Measurements from ENCODE around the gene CTNNAL1. TPM values are rescaled to one million over a fixed set of nuclear protein-coding genes. Genes with fewer than 3 reads are reported as not detected.

Gene CTNNAL1
- total RNA-seq, 1 donor from 2014 or later = 6.5 TPM

- intact Hi-C loops (cut with micrococcal nuclease) = no loop called here
Observed at GRCh38 chr9:109028457-109028856, 15.2 kb upstream of the CTNNAL1 start.

- intact Hi-C loops (cut with micrococcal nuclease) = no loop called here
Observed at GRCh38 chr9:109027176-109027575, 13.9 kb upstream of the CTNNAL1 start.

DNA sequence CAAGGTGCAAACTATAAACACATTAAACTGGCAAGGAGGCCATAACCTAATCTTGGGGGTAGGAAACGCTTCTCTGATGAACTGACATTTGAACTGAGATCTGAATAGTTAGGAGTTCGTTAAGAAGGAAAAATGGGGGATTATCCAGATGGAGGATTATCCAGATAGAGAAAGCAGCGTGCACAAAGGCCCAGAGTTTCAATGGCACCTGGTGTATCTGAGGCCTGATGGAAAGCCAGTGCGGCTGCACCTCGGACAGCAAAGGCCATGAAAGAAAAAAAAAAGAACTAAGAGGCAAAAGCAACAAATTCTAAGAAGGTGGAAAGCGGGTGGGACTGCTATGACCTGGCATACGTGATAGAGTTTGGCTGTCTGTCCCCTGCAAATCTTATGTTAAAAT is 13.0 kb upstream of the CTNNAL1 start:
- intact Hi-C loops (cut with micrococcal nuclease) = no loop called here

DNA sequence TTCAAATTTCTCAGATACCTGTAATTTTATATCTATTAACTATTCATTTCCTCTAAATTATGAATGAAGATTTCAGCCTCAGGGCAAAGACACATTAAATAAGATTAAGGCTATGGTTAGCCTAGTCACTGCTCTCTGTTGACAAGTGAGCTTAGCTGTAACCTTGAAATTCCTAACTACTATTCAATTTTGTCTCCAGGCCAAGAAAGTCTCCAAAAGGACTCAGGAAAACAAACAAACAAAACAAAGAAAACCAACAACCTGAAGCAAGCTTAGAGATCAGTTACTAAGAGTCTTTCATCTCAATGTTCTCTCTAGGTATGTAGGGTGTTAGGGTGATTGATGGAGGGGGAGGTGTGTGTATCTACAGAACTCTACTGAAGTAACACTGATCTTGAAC is 9.6 kb upstream of the CTNNAL1 start:
- intact Hi-C loops (cut with micrococcal nuclease) = no loop called here

- intact Hi-C loops (cut with micrococcal nuclease) = no loop called here
Observed at GRCh38 chr9:109020581-109021511, 7.5 kb upstream of the CTNNAL1 start.

GRCh38 chr9:109020113-109020512 is 6.8 kb upstream of the CTNNAL1 start:
- intact Hi-C loops (cut with micrococcal nuclease) = no loop called here

DNA sequence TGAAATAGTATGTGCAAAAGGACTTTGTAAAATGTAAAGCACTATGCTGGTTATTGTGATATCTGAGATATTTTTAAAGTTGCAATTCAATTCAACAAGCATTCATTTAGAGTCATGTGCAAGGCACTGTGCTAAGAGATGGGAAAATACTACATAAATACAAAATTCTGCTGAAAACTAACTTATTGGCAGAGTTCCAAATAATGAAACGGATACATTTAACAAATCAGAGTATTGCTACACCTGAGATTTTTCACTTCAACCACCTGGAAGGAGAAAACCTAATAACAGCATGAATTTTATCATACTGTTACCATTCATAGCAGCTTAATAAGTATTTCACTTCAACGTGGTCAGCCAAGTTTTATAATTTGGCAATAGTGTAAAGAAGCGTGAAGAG is 6.1 kb upstream of the CTNNAL1 start:
- intact Hi-C loops (cut with micrococcal nuclease) = loop anchor here (10.0 kb wide), 1 partner anchor 1235 kb away; the partner anchor contains the start of gene TXN

GRCh38 chr9:109017493-109017892 is 4.2 kb upstream of the CTNNAL1 start:
- intact Hi-C loops (cut with micrococcal nuclease) = loop anchor here (10.0 kb wide), 1 partner anchor 1237 kb away; the partner anchor contains the start of gene TXN

GRCh38 chr9:109017061-109017460 is 3.8 kb upstream of the CTNNAL1 start:
- intact Hi-C loops (cut with micrococcal nuclease) = loop anchor here (10.0 kb wide), 1 partner anchor 1238 kb away; the partner anchor contains the start of gene TXN

DNA sequence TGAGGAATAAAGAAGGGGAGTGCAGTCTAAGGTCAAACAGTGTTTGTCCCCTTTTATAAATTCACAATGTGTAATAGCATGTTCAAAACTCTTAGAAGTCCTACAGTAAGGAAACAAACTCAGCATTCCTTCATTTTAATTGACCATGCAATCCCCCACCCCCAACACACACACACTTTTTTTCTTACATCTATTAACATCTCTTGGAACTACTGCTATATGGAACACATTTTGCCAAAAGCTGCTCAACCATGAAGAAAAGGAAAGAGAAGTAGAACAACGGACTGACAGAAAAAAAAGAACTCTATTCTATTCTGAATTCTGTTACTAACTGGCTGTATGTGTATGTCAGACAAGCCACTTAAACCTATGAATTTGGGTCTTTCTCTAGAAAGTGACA is 2.8 kb upstream of the CTNNAL1 start:
- intact Hi-C loops (cut with micrococcal nuclease) = loop anchor here (10.0 kb wide), 1 partner anchor 1239 kb away; the partner anchor contains the start of gene TXN

- intact Hi-C loops (cut with micrococcal nuclease) = loop anchor here (5.0 to 10.0 kb wide), 3 partner anchors 88 to 1240 kb away; partner anchors contain the start of gene TXN
Observed at GRCh38 chr9:109014608-109015280, 1.4 kb upstream of the CTNNAL1 start.

DNA sequence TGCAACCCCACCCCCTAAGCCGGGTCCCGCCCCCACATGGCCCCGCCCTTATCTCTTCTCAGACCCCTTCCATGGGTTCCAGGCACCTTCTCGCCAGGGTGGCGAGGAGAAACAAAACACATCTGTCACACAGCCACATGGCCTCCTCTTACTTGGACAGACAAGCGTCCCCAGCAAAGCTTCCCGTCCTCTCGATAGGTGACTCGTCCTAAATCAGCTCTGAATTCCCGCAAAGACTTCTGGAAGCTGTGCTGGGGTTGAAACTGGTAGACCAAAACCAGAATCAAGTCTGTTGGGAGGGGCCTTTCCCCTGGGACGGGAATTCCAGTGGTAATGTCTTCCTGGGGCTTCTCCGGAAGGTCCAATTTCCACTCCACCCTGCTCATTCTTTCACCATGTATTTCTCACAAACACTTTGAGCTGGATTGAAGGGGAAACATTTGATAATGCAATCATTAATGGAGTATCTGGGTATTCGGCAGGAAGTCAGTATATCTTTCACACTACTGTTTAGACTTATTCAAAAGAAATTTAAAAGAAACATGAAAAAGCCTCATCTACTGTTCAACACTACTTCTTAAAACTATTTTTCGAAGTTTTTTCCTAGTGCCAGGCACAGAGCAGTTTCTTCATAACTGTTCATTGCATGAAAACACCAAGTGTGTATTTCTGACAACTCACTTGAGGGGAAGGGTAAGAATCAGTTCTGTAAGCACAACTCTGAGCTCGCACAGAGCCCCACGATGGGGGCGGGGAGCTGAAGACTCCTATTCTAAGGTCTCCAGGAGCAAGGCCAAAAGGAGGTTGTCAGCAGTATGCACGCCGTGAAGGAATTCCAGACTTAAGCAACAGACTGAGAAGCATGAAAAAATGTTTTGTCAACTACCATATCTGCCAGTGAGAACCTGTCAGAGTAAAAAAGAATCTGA is 644 bp upstream of the CTNNAL1 start:
- intact Hi-C loops (cut with micrococcal nuclease) = loop anchor here (1.0 to 10.0 kb wide), 5 partner anchors 80 to 1241 kb away; partner anchors contain the start of genes ABITRAM, ELP1 and TXN

DNA sequence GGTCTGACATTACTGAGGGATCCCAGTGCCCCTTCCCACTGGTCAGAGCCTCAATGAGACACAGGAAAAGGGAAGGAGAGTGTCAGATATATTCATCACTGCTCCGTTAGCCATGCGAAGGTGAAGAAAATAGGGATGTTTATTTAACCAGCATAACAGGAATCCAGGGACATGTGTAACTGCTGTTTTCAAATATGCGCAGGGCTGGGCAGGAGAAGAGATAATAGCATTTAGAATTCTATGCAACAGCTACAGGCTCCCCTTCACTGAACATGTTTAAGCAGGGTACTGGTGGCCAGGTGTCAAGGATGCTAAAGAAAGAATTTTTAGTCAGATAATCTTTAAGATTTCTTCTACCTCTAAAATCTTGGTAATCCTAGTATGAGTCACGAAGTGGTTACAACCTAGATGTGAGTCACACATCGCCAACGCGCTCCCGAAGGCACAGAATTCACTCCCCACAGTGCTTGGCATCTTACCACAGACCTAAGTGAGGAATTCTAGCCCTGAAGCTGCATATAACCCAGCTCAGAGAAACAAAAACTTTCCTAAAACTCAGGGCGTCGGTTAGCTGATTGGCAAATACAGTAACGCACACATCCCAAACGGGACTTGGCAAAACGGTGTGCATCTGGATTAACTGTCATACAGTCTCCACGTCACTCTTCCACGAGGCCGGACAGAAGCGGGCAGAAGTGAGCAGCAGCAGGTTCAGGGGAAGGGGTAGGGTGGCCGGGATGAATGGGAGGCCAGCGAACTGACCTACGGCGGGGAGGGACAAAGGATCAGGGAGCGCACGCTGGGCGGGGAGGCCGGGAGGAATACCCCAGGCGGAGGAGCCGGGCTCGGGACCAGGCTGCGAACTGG is 1.1 kb downstream of the CTNNAL1 start:
- intact Hi-C loops (cut with micrococcal nuclease) = loop anchor here (5.0 to 10.0 kb wide), 3 partner anchors 90 to 1243 kb away; partner anchors contain the start of gene TXN

DNA sequence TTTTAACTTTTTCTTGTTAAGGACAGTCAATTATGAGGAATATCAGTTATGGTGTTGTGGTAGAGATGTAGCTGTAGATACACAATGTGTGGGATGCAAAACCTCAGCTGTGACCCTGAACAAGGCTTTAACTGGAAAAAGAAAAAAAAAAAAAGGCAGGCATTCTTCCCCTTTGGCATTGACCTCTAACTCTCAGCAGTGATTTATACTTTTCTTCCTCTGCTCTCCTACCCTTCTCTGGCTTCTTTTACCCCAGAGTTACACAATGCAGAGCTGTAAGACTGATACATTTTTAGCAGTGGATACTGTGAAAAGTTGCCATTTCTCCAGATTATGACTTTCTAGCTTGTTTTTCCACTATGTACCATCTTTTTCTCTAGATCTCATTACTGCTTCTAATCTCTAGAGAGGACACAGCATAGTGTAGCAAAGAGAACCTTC is 2.0 kb downstream of the CTNNAL1 start:
- intact Hi-C loops (cut with micrococcal nuclease) = loop anchor here (5.0 to 10.0 kb wide), 3 partner anchors 91 to 1244 kb away; partner anchors contain the start of gene TXN

DNA sequence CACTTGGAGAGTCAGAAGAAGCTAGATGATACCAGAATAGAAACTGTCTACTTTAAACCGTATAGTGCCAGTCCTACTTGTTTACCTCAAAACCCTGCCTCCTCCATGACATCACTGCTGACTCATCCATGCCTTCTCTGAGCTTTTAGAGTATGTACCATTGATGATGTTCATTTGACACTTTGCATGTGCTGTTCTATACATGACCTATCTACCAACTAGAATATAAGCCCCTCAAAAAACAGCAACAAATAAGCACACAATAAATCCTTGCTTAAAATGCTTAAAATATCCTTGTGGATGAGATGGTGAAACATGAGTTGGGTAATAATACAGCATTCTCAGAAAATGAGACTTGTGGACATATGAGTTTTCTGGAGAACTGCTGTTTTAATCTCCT is 2.6 kb downstream of the CTNNAL1 start:
- intact Hi-C loops (cut with micrococcal nuclease) = loop anchor here (5.0 to 10.0 kb wide), 3 partner anchors 92 to 1244 kb away; partner anchors contain the start of gene TXN

GRCh38 chr9:109005678-109006077 is 7.6 kb downstream of the CTNNAL1 start:
- intact Hi-C loops (cut with micrococcal nuclease) = no loop called here

GRCh38 chr9:109003116-109003515 is 10.2 kb downstream of the CTNNAL1 start:
- intact Hi-C loops (cut with micrococcal nuclease) = no loop called here

GRCh38 chr9:109002141-109002540 is 11.2 kb downstream of the CTNNAL1 start:
- intact Hi-C loops (cut with micrococcal nuclease) = no loop called here

DNA sequence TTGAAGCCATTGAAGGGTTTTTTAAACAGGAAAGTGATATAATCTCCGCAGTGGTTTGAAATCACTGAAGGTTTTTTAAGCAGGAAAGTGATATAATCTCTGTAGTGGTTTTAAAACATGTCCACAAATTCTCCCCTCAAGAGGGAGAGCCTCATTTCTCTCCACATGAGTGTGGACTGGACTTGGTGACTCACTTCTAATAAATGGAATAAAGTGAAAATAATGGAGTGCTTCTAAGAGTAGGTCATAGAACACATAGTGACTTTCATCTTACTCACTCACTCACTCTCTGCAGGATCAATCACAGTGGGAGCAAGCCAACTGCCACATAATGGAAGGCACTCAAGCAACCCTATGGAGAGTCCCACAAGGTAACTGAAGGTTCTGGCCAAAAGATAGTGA is 12.0 kb downstream of the CTNNAL1 start:
- intact Hi-C loops (cut with micrococcal nuclease) = no loop called here

DNA sequence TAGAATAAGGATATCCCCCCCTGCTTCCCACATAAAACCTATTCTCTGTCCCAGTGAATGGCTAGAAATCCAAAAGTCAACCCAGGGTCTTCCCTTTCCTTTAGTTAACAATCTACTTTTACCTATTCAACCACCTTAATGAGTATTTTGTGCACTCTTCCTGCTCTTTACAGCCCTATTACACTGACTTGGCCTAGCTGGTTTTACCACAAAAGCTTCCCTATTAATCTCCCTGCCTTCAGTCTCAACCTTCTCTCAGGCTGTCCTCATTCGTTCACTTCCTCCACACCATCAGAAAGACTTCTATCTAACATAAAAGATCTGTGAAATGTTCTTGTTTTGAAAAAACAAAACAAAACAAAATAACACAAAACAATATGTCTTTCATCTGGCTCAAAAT is 16.2 kb downstream of the CTNNAL1 start:
- intact Hi-C loops (cut with micrococcal nuclease) = no loop called here
